MV-4-11 (cell line): ENCODE data around the gene SPINK13.
"Not testable (repeated sequence)": the region's sequence is repeated elsewhere in the genome, so short reads cannot be mapped to it uniquely, and the experiment has no call there.

Source experiments
- DNase-seq: peaks from one replicate; lab custom pipeline; 2025; lab: John Stamatoyannopoulos, UW

The SPINK13 gene

DNA sequence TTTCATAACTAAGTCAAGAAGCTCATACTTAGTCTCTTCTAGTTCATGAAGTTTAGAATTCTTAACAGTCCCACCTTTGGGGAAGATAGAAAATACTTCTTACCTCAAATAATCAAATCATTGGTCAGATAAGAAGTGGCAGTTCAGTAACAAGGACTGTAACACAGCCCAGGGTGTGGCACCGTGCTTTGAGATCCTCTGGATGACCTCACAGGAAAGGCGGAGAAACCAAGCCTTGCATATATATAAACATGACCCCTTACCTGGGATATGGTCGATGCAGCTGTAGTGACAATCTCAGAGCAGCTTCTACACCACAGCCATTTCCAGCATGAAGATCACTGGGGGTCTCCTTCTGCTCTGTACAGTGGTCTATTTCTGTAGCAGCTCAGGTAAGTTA is 43.6 kb downstream of the SPINK13 start, which contains the start of gene SPINK7:
TSS of gene SPINK7 (plus strand) at position 271 of the 400 bp plus-strand sequence. CDS start at position 332, 61 bp downstream.
- DNase-seq, result no peak

GRCh38 chr5:148314187-148314586 is 45.6 kb downstream of the SPINK13 start:
- DNase-seq, result no peak

DNA sequence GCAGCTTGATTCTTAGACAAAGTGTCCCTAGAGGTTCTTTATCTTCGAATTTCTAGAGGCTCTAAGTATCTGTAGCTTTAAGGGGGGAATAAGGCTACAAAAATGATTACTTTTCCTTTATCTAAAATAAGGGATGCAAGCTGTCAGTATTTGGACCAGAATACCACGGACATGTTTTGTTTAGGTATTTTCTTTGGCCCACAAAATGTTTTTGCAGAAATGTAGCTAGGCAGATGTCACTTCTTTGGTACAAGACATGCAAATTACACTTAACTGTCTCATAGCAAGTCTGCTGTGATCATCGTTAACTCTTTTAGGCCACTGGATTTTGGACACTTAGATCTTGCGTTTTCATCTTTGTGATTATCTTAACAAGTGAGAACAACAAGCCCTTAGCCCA is 46.1 kb downstream of the SPINK13 start:
- DNase-seq, result no peak

GRCh38 chr5:148320011-148320963 is 51.7 kb downstream of the SPINK13 start:
- DNase-seq, result not testable (repeated sequence)

GRCh38 chr5:148333262-148333849 is 64.8 kb downstream of the SPINK13 start:
- DNase-seq, result no peak

GRCh38 chr5:148335259-148335658 is 66.7 kb downstream of the SPINK13 start, which contains the start of gene SPINK9:
Gene SPINK9 (plus strand): TSS chr5:148335559. CDS start chr5:148335614, 55 bp downstream.
- no peak for DNase-seq
